ENCODE measurements around the gene ZNF154. TPM values are rescaled to one million over a fixed set of nuclear protein-coding genes. Genes with fewer than 3 reads are reported as not detected.

ZNF154 gene
- total RNA-seq, 1 donor, result 2.5 TPM

DNA sequence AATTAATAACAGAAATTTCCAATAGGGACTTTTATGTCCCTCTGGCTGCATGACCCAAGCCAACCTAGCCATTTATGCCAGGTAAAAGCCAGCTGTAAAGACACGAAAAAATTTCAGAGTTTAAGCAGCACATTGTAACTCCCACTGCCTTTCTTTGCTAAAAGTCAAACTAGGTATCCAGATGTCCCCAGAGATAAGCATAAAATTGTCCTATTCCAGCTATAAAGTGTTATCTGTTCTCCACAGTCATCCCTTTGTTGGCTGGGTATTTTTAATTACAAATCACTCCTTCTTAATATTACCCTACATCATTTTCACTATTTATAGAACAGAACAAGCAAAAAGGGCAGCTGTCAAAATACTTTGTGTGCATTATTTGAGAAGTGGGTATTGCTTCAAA is 3.2 kb upstream of the ZNF154 start:
- no peak for DNase-seq (ENCODE audit: low read depth)
- no peak overlapping the region for H3K4me3 ChIP-seq (ENCODE audit: low read depth, low read length)
- TF ChIP-seq, protein P1, sequence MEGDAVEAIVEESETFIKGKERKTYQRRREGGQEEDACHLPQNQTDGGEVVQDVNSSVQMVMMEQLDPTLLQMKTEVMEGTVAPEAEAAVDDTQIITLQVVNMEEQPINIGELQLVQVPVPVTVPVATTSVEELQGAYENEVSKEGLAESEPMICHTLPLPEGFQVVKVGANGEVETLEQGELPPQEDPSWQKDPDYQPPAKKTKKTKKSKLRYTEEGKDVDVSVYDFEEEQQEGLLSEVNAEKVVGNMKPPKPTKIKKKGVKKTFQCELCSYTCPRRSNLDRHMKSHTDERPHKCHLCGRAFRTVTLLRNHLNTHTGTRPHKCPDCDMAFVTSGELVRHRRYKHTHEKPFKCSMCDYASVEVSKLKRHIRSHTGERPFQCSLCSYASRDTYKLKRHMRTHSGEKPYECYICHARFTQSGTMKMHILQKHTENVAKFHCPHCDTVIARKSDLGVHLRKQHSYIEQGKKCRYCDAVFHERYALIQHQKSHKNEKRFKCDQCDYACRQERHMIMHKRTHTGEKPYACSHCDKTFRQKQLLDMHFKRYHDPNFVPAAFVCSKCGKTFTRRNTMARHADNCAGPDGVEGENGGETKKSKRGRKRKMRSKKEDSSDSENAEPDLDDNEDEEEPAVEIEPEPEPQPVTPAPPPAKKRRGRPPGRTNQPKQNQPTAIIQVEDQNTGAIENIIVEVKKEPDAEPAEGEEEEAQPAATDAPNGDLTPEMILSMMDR (IDR thresholded peaks at IDR 0.05; ENCODE audit: insufficient read depth, low read length), result no peak

DNA sequence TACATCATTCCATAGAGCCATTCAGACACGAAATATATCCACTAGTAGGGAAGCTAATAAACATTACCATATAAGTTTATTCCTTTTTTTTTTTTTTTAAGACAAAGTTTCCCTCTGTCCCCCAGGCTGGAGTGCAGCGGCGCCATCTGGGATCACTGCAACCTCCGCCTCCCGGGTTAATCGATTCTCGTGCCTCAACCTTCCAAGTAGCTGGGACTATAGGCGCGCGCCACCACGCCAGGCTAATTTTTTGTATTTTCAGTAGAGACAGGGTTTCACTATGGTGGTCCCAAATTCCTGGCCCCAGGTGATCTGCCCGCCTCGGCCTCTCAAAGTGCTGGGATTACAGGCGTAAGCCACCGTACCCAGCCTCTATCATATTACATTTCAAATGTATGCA is 612 bp upstream of the ZNF154 start:
- TF ChIP-seq, protein P1 (IDR thresholded peaks at IDR 0.05; ENCODE audit: insufficient read depth, low read length), result no peak
- H3K4me3 ChIP-seq (ENCODE audit: low read depth, low read length), result no peak overlapping the region
- DNase-seq (ENCODE audit: low read depth), result no peak

DNA sequence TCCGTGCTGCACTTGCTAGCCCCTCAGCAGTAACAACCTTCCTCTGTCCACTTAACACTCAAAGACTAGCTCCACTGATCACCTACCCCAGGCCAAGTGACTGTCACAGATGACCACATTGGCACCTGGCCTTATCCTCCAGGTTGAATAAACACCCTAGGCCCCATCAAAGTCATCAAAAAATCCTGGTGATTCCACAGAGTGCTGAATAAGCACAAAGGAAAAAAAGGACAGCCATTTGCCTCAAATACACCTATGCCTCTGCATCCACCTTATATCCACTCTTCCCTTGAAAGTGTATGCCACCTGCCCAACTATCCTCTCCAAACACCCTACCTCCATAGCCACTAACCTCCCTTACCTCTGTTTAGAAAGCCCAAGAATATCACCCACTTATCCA is 2.7 kb downstream of the ZNF154 start:
- H3K4me3 ChIP-seq (ENCODE audit: low read depth, low read length), result no peak overlapping the region
- TF ChIP-seq, protein P1 (IDR thresholded peaks at IDR 0.05; ENCODE audit: insufficient read depth, low read length), result no peak
- no peak for DNase-seq (ENCODE audit: low read depth)

DNA sequence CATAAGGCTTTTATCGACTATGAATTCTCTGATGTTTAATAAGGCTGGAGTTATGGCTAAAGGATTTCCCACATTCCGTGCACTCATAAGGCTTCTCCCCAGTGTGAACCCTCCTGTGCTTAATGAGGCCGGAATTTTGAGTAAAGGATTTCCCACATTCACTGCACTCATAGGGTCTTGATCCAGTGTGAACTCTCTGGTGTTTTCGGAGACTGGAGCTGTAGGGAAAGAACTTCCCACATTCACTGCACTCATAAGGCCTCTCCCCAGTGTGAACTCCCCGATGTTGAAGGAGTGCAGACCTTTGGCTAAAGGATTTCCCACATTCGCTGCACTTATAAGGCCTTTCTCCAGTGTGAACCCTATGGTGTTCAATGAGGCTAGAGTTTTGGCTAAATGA is 7.4 kb downstream of the ZNF154 start:
- TF ChIP-seq, protein P1 (IDR thresholded peaks at IDR 0.05; ENCODE audit: insufficient read depth, low read length), result no peak
- H3K4me3 ChIP-seq (ENCODE audit: low read depth, low read length), result no peak overlapping the region
- no peak for DNase-seq (ENCODE audit: low read depth)

DNA sequence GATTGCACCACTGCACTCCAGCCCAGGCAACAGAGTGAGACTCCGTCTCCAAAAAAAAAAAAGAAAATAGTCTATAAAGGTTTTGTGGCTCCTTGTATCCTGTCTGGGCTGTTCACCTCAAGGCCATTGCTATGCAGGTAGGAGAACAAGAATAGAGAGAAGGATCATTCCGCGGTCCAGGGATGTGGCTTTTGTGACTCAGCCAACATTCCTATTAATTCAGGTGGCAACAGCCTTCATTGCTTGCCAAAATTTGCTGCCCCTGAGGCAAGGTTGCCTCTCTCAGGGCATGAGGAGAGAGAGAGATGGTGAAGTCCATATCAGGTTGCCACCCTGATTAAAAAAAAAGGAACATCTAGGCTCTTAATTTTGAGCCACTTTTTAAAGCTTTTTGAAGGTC is 19.3 kb downstream of the ZNF154 start:
- DNase-seq (ENCODE audit: low read depth), result no peak
- H3K4me3 ChIP-seq (ENCODE audit: low read depth, low read length), result no peak overlapping the region
- TF ChIP-seq, protein P1 (IDR thresholded peaks at IDR 0.05; ENCODE audit: insufficient read depth, low read length), result no peak

DNA sequence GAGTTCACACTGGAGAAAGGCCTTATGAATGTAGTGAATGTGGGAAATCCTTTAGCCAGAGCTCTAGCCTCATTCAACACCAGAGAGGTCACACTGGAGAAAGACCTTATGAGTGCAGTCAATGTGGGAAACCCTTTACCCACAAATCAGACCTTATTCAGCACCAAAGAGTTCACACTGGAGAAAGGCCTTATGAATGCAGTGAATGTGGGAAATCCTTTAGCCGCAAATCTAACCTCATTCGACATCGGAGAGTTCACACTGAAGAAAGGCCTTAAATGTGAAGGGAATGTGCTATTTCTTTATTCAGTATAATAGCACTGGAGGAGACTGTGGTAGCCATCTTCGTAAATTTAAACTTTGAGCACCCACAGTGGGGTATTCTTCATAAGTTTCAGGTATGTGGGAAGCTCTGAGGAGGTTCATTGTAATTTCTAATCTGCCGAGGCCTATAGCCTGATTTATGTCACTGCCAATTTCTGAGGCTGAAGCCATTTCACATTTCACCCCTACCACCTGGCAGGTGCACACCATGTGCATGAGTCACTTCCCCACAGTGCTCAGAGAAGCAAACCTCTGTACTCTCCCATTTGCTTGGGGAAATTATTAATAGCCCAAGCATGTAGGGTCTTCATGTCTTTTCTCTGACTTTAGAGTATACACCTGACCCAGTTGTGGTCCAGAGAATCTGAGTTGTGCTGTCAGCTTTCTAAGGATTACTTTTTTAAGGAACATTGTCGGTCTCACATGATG is 20.8 kb downstream of the ZNF154 start:
- no peak overlapping the region for H3K4me3 ChIP-seq (ENCODE audit: low read depth, low read length)
- TF ChIP-seq, protein P1 (IDR thresholded peaks at IDR 0.05; ENCODE audit: insufficient read depth, low read length), result no peak
- no peak for DNase-seq (ENCODE audit: low read depth)

Data from fibroblast of the aortic adventitia (primary cell).